Right lobe of liver (tissue), 6 donors: ENCODE results near the gene DAPK2. TPM values are rescaled to one million over a fixed set of nuclear protein-coding genes. Genes with fewer than 3 reads are reported as not detected.

Source experiments
- ATAC-seq, 4 donors: fragments of 200-7000 bp; cut with Tn5 transposase; one replicate each; pipeline ENCODE4 v1.9.1; 2020; ENCODE audit warnings: mild to moderate bottlenecking in 4 of 4, moderate library complexity in 4 of 4
- DNase-seq, 3 donors: peaks; one replicate each; pipeline ENCODE4 v3.0.0-alpha.2; 2020
- H3K27ac ChIP-seq, 3 donors: fragments of 200-600 bp; one replicate each; pipeline ENCODE4 v1.8.0; 2022
- H3K27me3 ChIP-seq, 2 donors: fragments of 200-600 bp; one replicate each; pipeline ENCODE4 v1.8.0; 2022
- H3K36me3 ChIP-seq, 4 donors: fragments of 200-600 bp; sonication (generic) in 1 of 4; one replicate each; pipeline versions ENCODE4 v1.5.1 to v1.8.0; 2017 to 2022; ENCODE audit warnings: control low read depth in 1 of 4
- H3K4me1 ChIP-seq, 4 donors: fragments of 200-600 bp; sonication (generic) in 1 of 4; one replicate each; pipeline versions ENCODE4 v1.5.1 to v1.8.0; 2017 to 2022; ENCODE audit warnings: control low read depth in 1 of 4
- H3K4me3 ChIP-seq, 3 donors: fragments of 200-600 bp; one replicate each; pipeline ENCODE4 v1.8.0; 2022
- H3K9me3 ChIP-seq, 4 donors: fragments of 200-600 bp; sonication (generic) in 1 of 4; one replicate each; pipeline versions ENCODE4 v1.5.1 to v1.8.0; 2017 to 2022; ENCODE audit warnings: control low read depth in 1 of 4
- POLR2A ChIP-seq: fragments of 450-650 bp; IDR thresholded peaks from one replicate; pipeline ENCODE4 v1.6.1; 2017; ENCODE audit warnings: antibody characterized with exemption, mild to moderate bottlenecking
- WGBS: methylation state at CpG from one replicate; pipeline ENCODE4 v1.1.6; 2018; ENCODE audit warnings: low coverage, low lambda C conversion rate; ENCODE audit not compliant: insufficient coverage; ENCODE audit errors: missing lambda C conversion rate; 5-methylcytosine and 5-hydroxymethylcytosine counted together
- intact Hi-C, 2 donors: fragments of 100-400 bp; cut with DNase I; formaldehyde crosslinking; loops; one replicate each; pipeline versions ENCODE4 v1.11.2 to v1.14.1; 2022
- total RNA-seq, 6 experiments: library from RNA; depleted of rRNA in 2 of 6; stranded (reverse); fragments of >200 nt in 2 of 6; fragmentation: NEBNext Ultra II Directional in 3 of 6; extraction: Animal tissue kit (Norgen Biotek cat#: 25700) in 3 of 6; gene quantifications; one replicate each; pipeline versions ENCODE4 v1.1.0 to v1.2.4, GENCODE V29; 2016 to 2023
- TF ChIP-seq, protein P1 (sequence below), 4 donors: fragments of 200-600 bp in 3 of 4; fragments of 450-650 bp in 1 of 4; IDR thresholded peaks; one replicate each; pipeline versions ENCODE4 v1.5.1 to v1.8.0; 2016 to 2022; ENCODE audit warnings: antibody characterized with exemption in 4 of 4, mild to moderate bottlenecking in 2 of 4
- donor health status: DM: no; HTN: yes; CAD: no.
- donor health status: DM: no; HTN: no; CAD: no.
- donor health status: DM: no; HTN: no; CAD: no.
- donor health status: DM: no; HTN: yes; CAD: no.
- donor health status: DM: no; HTN: yes; CAD: no.

Gene DAPK2
- total RNA-seq, 6 experiments from 2014 or later = 1.5 to 11.5 (median 4.7) TPM

DNA sequence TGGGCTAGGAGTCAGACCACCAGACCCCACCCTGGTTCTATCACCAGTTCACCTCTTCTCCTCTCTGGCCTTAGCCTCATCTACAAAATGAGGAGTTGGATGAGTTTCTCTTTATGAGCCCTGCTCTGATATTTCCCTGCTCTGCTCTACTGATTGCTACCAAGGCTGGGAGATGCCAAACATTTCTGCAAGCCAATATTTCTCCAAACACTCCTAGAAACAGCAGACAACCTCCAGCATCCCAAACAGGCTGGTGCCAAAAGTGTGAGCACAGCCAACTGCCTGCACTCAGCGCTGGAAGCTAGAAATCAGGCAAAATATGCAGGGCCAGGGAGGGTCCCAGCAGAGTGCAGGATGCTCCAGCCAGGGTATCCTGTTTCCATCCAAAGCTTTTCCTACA lies 10.8 kb downstream of the DAPK2 start:
- no peaks in the 10 kb centered on the region for H3K4me1 ChIP-seq
- intact Hi-C loops = no loop called here
- TF ChIP-seq, protein P1, sequence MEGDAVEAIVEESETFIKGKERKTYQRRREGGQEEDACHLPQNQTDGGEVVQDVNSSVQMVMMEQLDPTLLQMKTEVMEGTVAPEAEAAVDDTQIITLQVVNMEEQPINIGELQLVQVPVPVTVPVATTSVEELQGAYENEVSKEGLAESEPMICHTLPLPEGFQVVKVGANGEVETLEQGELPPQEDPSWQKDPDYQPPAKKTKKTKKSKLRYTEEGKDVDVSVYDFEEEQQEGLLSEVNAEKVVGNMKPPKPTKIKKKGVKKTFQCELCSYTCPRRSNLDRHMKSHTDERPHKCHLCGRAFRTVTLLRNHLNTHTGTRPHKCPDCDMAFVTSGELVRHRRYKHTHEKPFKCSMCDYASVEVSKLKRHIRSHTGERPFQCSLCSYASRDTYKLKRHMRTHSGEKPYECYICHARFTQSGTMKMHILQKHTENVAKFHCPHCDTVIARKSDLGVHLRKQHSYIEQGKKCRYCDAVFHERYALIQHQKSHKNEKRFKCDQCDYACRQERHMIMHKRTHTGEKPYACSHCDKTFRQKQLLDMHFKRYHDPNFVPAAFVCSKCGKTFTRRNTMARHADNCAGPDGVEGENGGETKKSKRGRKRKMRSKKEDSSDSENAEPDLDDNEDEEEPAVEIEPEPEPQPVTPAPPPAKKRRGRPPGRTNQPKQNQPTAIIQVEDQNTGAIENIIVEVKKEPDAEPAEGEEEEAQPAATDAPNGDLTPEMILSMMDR (IDR thresholded peaks at IDR 0.05) = no peak
- TF ChIP-seq POLR2A = no peak
- no peak for ATAC-seq
- H3K9me3 ChIP-seq = no peaks in the 10 kb centered on the region
- 100% methylated on average over 1 of the region's 1 CpG for WGBS
- H3K27me3 ChIP-seq = no peaks in the 10 kb centered on the region
- no peak overlapping the region for H3K27ac ChIP-seq
- DNase-seq = no peak
- no peaks in the 10 kb centered on the region for H3K36me3 ChIP-seq
- no peak overlapping the region for H3K4me3 ChIP-seq

DNA sequence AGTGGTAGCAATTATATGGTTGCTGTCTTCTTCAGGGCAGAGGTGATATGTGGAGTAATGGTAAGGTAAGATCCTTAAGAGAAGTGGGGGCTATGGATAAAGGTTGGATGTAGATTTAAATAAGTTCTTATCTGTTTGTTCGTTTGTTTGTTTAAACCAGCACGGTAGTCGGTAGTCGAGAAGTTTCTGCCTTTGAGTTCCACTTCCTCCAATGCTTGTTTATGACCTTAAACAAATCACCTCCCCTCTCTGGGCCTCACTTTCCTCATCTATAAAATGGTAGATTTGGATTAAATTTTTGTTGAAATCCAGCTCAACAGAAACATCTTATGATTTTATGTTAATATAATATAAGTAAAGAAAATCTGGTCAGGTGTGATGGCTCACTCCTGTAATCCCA lies 11.8 kb downstream of the DAPK2 start:
- ATAC-seq (no peak), DNase-seq (no peak)
- TF ChIP-seq POLR2A = no peak
- TF ChIP-seq, protein P1 (IDR thresholded peaks at IDR 0.05) = no peak
- Histone ChIP-seq H3K4me3 (no peak overlapping the region), H3K27ac (no peak overlapping the region), H3K9me3 (no peaks in the 10 kb centered on the region), H3K36me3 (no peaks in the 10 kb centered on the region), H3K4me1 (no peaks in the 10 kb centered on the region), H3K27me3 (no peaks in the 10 kb centered on the region)
- intact Hi-C loops = no loop called here
- WGBS = 32% methylated on average over 4 of the region's 4 CpGs

DNA sequence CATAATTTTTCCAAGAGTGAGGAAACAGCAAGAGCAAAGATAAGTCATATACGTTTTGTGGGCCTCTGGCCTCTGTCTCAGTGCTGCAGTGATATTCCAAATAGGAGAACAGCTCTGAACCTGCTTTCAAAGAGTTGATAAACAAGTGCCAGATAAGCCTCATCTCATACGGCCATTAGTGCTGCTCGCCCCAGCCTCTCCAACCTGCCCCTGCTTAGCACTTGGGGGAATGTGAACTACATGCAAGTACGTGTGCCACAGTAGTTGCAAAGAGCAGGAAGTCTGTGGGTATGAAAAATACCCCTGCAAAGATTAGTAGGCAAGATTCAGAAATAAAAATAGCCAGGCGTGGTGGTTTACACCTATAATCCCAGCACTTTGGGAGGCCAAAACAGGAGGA lies 14.0 kb downstream of the DAPK2 start:
- 65% methylated on average over 4 of the region's 5 CpGs for WGBS
- Histone ChIP-seq H3K27ac (no peak overlapping the region), H3K4me3 (no peak overlapping the region), H3K27me3 (no peaks in the 10 kb centered on the region), H3K4me1 (peaks cover 0 to 8% (median under 1%) of the 10 kb centered on the region in 4 donors), H3K9me3 (no peaks in the 10 kb centered on the region), H3K36me3 (no peaks in the 10 kb centered on the region)
- no peak for DNase-seq
- ATAC-seq = no peak
- TF ChIP-seq POLR2A = no peak
- TF ChIP-seq, protein P1 (IDR thresholded peaks at IDR 0.05) = no peak
- intact Hi-C loops = no loop called here

DNA sequence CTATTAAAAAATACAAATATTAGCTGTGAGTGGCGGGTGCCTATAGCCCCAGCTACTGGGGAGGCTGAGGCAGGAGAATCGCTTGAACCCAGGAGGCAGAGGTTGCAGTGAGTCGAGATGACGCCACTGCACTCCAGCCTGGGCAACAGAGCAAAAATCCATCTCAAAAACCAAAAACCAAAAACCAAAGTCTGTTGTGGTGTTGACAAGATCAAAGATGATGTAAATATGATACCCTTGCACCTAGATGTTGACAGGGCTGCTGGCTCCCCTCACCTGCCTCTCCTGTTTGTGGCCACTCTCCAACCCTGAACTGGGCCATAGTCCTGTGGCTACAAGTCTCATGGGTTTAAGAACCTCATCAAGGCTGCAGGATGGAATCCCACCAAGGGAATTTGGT lies 16.2 kb downstream of the DAPK2 start:
- H3K27me3 ChIP-seq = no peaks in the 10 kb centered on the region
- ATAC-seq (no peak), DNase-seq (no peak)
- no peak overlapping the region for H3K4me3 ChIP-seq
- intact Hi-C loops = no loop called here
- H3K27ac ChIP-seq = no peak overlapping the region
- H3K4me1 ChIP-seq = peaks cover 0 to 15% (median 7%) of the 10 kb centered on the region in 4 donors
- H3K9me3 ChIP-seq = no peaks in the 10 kb centered on the region
- TF ChIP-seq POLR2A = no peak
- TF ChIP-seq, protein P1 (IDR thresholded peaks at IDR 0.05) = no peak
- no peaks in the 10 kb centered on the region for H3K36me3 ChIP-seq
- 94% methylated on average over 4 of the region's 4 CpGs for WGBS

DNA sequence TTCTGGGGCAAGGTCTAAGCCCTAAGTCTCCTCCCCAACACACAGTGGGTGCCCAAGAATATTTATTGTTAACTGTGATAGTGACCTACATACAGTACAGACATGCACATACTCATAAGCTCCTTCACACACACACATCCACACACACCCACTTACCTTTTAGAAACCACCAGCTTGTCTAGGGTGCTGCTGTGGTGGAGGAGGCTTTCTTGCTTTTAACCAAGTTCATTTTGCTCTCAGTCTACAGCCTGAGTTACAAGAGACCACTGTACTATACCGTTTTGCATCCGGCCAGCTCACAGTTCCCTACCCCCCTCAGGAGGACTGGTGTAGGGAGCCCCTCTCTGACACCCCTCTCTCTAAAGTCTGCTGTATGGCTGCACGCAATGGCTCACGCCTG lies 16.7 kb downstream of the DAPK2 start:
- Histone ChIP-seq H3K9me3 (no peaks in the 10 kb centered on the region), H3K36me3 (no peaks in the 10 kb centered on the region), H3K4me3 (no peak overlapping the region), H3K27ac (no peak overlapping the region), H3K4me1 (peaks cover 0 to 19% (median 7%) of the 10 kb centered on the region in 4 donors), H3K27me3 (no peaks in the 10 kb centered on the region)
- no peak for ATAC-seq
- WGBS = 92% methylated on average over 2 of the region's 4 CpGs
- no peak for DNase-seq
- intact Hi-C loops = no loop called here
- TF ChIP-seq, protein P1 (IDR thresholded peaks at IDR 0.05) = no peak
- no peak for TF ChIP-seq POLR2A
